Measurements from ENCODE around the gene LPIN3.

The LPIN3 gene

GRCh38 chr20:41340327-41341055 is at the start of gene LPIN3:
TSS of gene LPIN3 (plus strand) at chr20:41340821. CDS start at chr20:41345804, 4,983 bp downstream.
- H3K4me2 ChIP-seq: peak within 1 kb of the TSS; percentile 17 to 84 (median 47); a peak in 21 of 22 replicates
- TF ChIP-seq Cebpa-rat (IDR thresholded peaks at IDR 0.05): no peak
- no peaks in the 10 kb centered on the region for H3K36me3 ChIP-seq
- H3K4me1 ChIP-seq: peaks cover 0 to 14% (median 9%) of the 10 kb centered on the region in 10 experiments; a peak in 14 of 20 replicates
- H3K27ac ChIP-seq: no peak within 1 kb of the TSS
- no peak within 1 kb of the TSS for H3K4me3 ChIP-seq
- H3K9ac ChIP-seq: no peak within 1 kb of the TSS
- no peaks in the 10 kb centered on the region for H4K20me1 ChIP-seq
- no peaks in the 10 kb centered on the region for H3K9me3 ChIP-seq (replicated peaks in 1 of 11)
- H3K27me3 ChIP-seq: peaks cover 0 to 8% (median 0%) of the 10 kb centered on the region in 11 experiments; a peak in 1 of 22 replicates

- H4K20me1 ChIP-seq: 0 out of 22 replicates have a peak, but pooled peaks cover 0 to 1% (median 0%) of the 10 kb centered on the region in 11 experiments
- H3K9me3 ChIP-seq (replicated peaks in 1 of 11): no peaks in the 10 kb centered on the region
- no peak for TF ChIP-seq Cebpa-rat (IDR thresholded peaks at IDR 0.05)
- no peak overlapping the region for H3K4me3 ChIP-seq
- H3K36me3 ChIP-seq: no peaks in the 10 kb centered on the region; a peak in 1 of 22 replicates
- peaks cover 7 to 58% (median 39%) of the 10 kb centered on the region in 10 experiments; a peak in 18 of 20 replicates for H3K4me1 ChIP-seq
- H3K27me3 ChIP-seq: no peaks in the 10 kb centered on the region
- H3K9ac ChIP-seq: peak overlapping the region in 1 of 11 experiments; percentile 1; a peak in 1 of 22 replicates
- H3K4me2 ChIP-seq: peak overlapping the region in 6 of 11 experiments; percentile 33 to 85 (median 65); a peak in 12 of 22 replicates
- H3K27ac ChIP-seq: peak overlapping the region in 6 of 11 experiments; percentile 9 to 89 (median 68); a peak in 10 of 22 replicates
Measured at GRCh38 chr20:41293269-41294037, 47.2 kb upstream of the LPIN3 start.

GRCh38 chr20:41299899-41300298 is 40.7 kb upstream of the LPIN3 start:
- Histone ChIP-seq H3K9ac (no peak overlapping the region), H3K36me3 (no peaks in the 10 kb centered on the region; a peak in 1 of 22 replicates), H3K4me1 (peaks cover 7 to 37% (median 12%) of the 10 kb centered on the region in 10 experiments; a peak in 17 of 20 replicates), H3K27ac (no peak overlapping the region), H3K4me2 (no peak overlapping the region), H3K9me3 (replicated peaks in 1 of 11) (peaks cover 0 to 13% (median 0%) of the 10 kb centered on the region in 11 experiments; a peak in 4 of 22 replicates), H3K4me3 (no peak overlapping the region), H3K27me3 (no peaks in the 10 kb centered on the region), H4K20me1 (0 out of 22 replicates have a peak, but pooled peaks cover 0 to 7% (median 0%) of the 10 kb centered on the region in 11 experiments)
- TF ChIP-seq Cebpa-rat (IDR thresholded peaks at IDR 0.05): no peak

- H3K27ac ChIP-seq: 0 out of 22 replicates have a peak overlapping the region, but pooled peaks of 1 of the 11 experiments have one; percentile 7
- H3K36me3 ChIP-seq: no peaks in the 10 kb centered on the region; a peak in 1 of 22 replicates
- 0 out of 22 replicates have a peak, but pooled peaks cover 0 to 7% (median 0%) of the 10 kb centered on the region in 11 experiments for H4K20me1 ChIP-seq
- no peaks in the 10 kb centered on the region for H3K27me3 ChIP-seq
- H3K4me1 ChIP-seq: peaks cover 7 to 42% (median 12%) of the 10 kb centered on the region in 10 experiments; a peak in 17 of 20 replicates
- no peak overlapping the region for H3K9ac ChIP-seq
- TF ChIP-seq Cebpa-rat (IDR thresholded peaks at IDR 0.05): no peak
- peak overlapping the region in 3 of 11 experiments; percentile 2 to 28 (median 10); a peak in 2 of 22 replicates for H3K4me2 ChIP-seq
- peaks cover 0 to 16% (median 3%) of the 10 kb centered on the region in 11 experiments; a peak in 7 of 22 replicates for H3K9me3 ChIP-seq (replicated peaks in 1 of 11)
- H3K4me3 ChIP-seq: no peak overlapping the region
Measured at GRCh38 chr20:41300383-41300782, 40.2 kb upstream of the LPIN3 start.

- H3K9ac ChIP-seq: no peak overlapping the region
- H3K36me3 ChIP-seq: no peaks in the 10 kb centered on the region; a peak in 1 of 22 replicates
- peak overlapping the region in 3 of 11 experiments; percentile 2 to 28 (median 10); a peak in 3 of 22 replicates for H3K4me2 ChIP-seq
- H3K9me3 ChIP-seq (replicated peaks in 1 of 11): peaks cover 0 to 16% (median 3%) of the 10 kb centered on the region in 11 experiments; a peak in 7 of 22 replicates
- 0 out of 22 replicates have a peak overlapping the region, but pooled peaks of 1 of the 11 experiments have one; percentile 7 for H3K27ac ChIP-seq
- H3K27me3 ChIP-seq: no peaks in the 10 kb centered on the region
- 0 out of 22 replicates have a peak, but pooled peaks cover 0 to 7% (median 0%) of the 10 kb centered on the region in 11 experiments for H4K20me1 ChIP-seq
- no peak overlapping the region for H3K4me3 ChIP-seq
- H3K4me1 ChIP-seq: peaks cover 7 to 43% (median 12%) of the 10 kb centered on the region in 10 experiments; a peak in 17 of 20 replicates
- no peak for TF ChIP-seq Cebpa-rat (IDR thresholded peaks at IDR 0.05)
Measured at GRCh38 chr20:41300886-41301285, 39.7 kb upstream of the LPIN3 start.

GRCh38 chr20:41304002-41304401 is 36.6 kb upstream of the LPIN3 start:
- Histone ChIP-seq H3K36me3 (no peaks in the 10 kb centered on the region), H3K4me3 (no peak overlapping the region), H3K4me1 (peaks cover 19 to 64% (median 36%) of the 10 kb centered on the region in 10 experiments), H3K9me3 (replicated peaks in 1 of 11) (peaks cover 0 to 16% (median 3%) of the 10 kb centered on the region in 11 experiments; a peak in 7 of 22 replicates), H3K27ac (peak overlapping the region in 5 of 11 experiments; percentile 13 to 50 (median 43); a peak in 5 of 22 replicates), H4K20me1 (peaks cover 0 to 4% (median 0%) of the 10 kb centered on the region in 11 experiments; a peak in 1 of 22 replicates), H3K9ac (no peak overlapping the region), H3K4me2 (peak overlapping the region; percentile 21 to 82 (median 58); a peak in 20 of 22 replicates), H3K27me3 (no peaks in the 10 kb centered on the region)
- no peak for TF ChIP-seq Cebpa-rat (IDR thresholded peaks at IDR 0.05)

GRCh38 chr20:41304424-41305079 is 36.1 kb upstream of the LPIN3 start:
- Histone ChIP-seq H3K4me1 (peaks cover 19 to 70% (median 39%) of the 10 kb centered on the region in 10 experiments), H3K4me2 (peak overlapping the region; percentile 21 to 82 (median 58); a peak in 20 of 22 replicates), H3K4me3 (no peak overlapping the region), H3K36me3 (no peaks in the 10 kb centered on the region), H3K27me3 (no peaks in the 10 kb centered on the region), H3K27ac (peak overlapping the region in 4 of 11 experiments; percentile 13 to 50 (median 44); a peak in 3 of 22 replicates), H3K9me3 (replicated peaks in 1 of 11) (peaks cover 0 to 16% (median 3%) of the 10 kb centered on the region in 11 experiments; a peak in 7 of 22 replicates), H3K9ac (no peak overlapping the region), H4K20me1 (peaks cover 0 to 4% (median 0%) of the 10 kb centered on the region in 11 experiments; a peak in 1 of 22 replicates)
- no peak for TF ChIP-seq Cebpa-rat (IDR thresholded peaks at IDR 0.05)

All from BLaER1 treated with 17β-estradiol and CSF1 and Interleukin-3, amounts not matched to agents 10 nM and 100 nM (cell line).